Measurements from ENCODE around the gene TRAPPC2. TPM values are rescaled to one million over a fixed set of nuclear protein-coding genes. Genes with fewer than 3 reads are reported as not detected.

Gene TRAPPC2
- total RNA-seq, 4 donors from 2014 or later, result 9.7 to 16.9 (median 12.0) TPM

DNA sequence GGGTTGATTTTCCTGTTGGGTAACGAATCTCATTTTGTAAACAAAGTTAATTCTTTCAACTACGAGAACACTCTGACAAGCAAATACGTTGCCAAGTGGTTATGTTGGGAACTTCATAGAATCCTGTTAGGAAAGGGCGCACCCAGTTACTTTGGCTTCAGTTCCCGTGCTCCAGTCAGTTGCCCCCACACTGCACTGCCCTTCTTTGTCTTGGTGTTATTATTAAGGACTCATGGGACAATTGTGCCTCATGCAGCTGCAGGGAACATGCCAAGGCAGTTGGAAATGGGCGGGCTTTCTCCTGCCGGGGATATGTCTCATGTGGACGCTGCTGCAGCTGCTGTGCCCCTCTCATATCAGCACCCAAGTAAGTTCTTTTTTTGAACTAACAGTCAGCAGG lies 29.1 kb upstream of the TRAPPC2 start:
- 64% methylated on average over 8 of the region's 8 CpGs for WGBS
- peak overlapping the region; percentile 12 for H3K4me3 ChIP-seq

GRCh38 chrX:13761606-13762414 lies 27.4 kb upstream of the TRAPPC2 start:
- no peaks in the 10 kb centered on the region for H3K9me3 ChIP-seq
- H3K27ac ChIP-seq, result no peak overlapping the region
- no peak for TF ChIP-seq POLR2AphosphoS5 (IDR thresholded peaks at IDR 0.05)
- no peak overlapping the region for H3K4me3 ChIP-seq
- no peak for DNase-seq (ENCODE audit: low spot score in 2 of 2)
- peaks cover 11% of the 10 kb centered on the region for H3K36me3 ChIP-seq
- 75% methylated on average over 7 of the region's 7 CpGs for WGBS
- no peaks in the 10 kb centered on the region for H3K27me3 ChIP-seq
- peaks cover 12% of the 10 kb centered on the region for H3K4me1 ChIP-seq

More for the DNA sequence above, 29.1 kb upstream of the TRAPPC2 start:
- Histone ChIP-seq H3K9me3 (no peaks in the 10 kb centered on the region), H3K4me1 (peaks cover 12% of the 10 kb centered on the region), H3K36me3 (peaks cover 14% of the 10 kb centered on the region), H3K27ac (peak overlapping the region; percentile 56), H3K27me3 (no peaks in the 10 kb centered on the region)
- TF ChIP-seq CTCF (IDR thresholded peaks at IDR 0.05) (no peak), POLR2AphosphoS5 (IDR thresholded peaks at IDR 0.05) (no peak), POLR2A (IDR thresholded peaks at IDR 0.05) (no peak), EP300 (IDR thresholded peaks at IDR 0.05) (no peak)
- DNase-seq (ENCODE audit: low spot score in 2 of 2), result peak in 1 of 2 donors; percentile 74

- TF ChIP-seq EP300 (IDR thresholded peaks at IDR 0.05) (no peak), CTCF (IDR thresholded peaks at IDR 0.05) (no peak), POLR2A (IDR thresholded peaks at IDR 0.05) (no peak), POLR2AphosphoS5 (IDR thresholded peaks at IDR 0.05) (no peak)
- 90% methylated on average over 13 of the region's 13 CpGs for WGBS
- DNase-seq (ENCODE audit: low spot score in 2 of 2), result no peak
- Histone ChIP-seq H3K4me3 (no peak overlapping the region), H3K9me3 (no peaks in the 10 kb centered on the region), H3K36me3 (peaks cover 11% of the 10 kb centered on the region), H3K27ac (no peak overlapping the region), H3K4me1 (peaks cover 12% of the 10 kb centered on the region), H3K27me3 (no peaks in the 10 kb centered on the region)
Observed at GRCh38 chrX:13760426-13760825, 26.0 kb upstream of the TRAPPC2 start.

- no peak for TF ChIP-seq POLR2AphosphoS5 (IDR thresholded peaks at IDR 0.05)
- no peak for TF ChIP-seq EP300 (IDR thresholded peaks at IDR 0.05)
- no peak for TF ChIP-seq POLR2A (IDR thresholded peaks at IDR 0.05)
- no peak for TF ChIP-seq CTCF (IDR thresholded peaks at IDR 0.05)
- 84% methylated on average over 8 of the region's 8 CpGs for WGBS
- H3K27me3 ChIP-seq, result no peaks in the 10 kb centered on the region
- no peak for DNase-seq (ENCODE audit: low spot score in 2 of 2)
- no peak overlapping the region for H3K4me3 ChIP-seq
- peaks cover 9% of the 10 kb centered on the region for H3K4me1 ChIP-seq
- no peak overlapping the region for H3K27ac ChIP-seq
- peaks cover 11% of the 10 kb centered on the region for H3K36me3 ChIP-seq
- no peaks in the 10 kb centered on the region for H3K9me3 ChIP-seq
Observed at GRCh38 chrX:13759152-13759718, 24.8 kb upstream of the TRAPPC2 start.

DNA sequence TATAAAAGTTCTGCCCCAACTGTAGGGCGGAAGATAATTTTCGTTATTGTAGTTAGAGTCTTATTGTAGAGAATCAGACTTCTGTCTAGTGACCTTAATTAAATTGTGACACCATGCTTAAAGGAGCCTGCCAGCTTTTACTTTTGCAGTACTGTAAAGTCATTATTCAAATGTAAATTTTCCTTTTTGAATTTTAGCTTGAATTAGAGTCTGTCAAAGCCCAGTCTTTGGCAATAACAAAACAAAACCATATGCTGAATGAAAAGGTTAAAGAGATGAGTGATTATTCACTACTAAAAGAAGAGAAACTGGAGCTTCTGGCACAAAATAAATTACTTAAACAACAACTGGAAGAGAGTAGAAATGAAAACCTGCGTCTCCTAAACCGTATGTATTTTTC lies 22.0 kb upstream of the TRAPPC2 start:
- H3K4me1 ChIP-seq, result no peaks in the 10 kb centered on the region
- TF ChIP-seq POLR2A (IDR thresholded peaks at IDR 0.05) (no peak), POLR2AphosphoS5 (IDR thresholded peaks at IDR 0.05) (no peak), EP300 (IDR thresholded peaks at IDR 0.05) (no peak), CTCF (IDR thresholded peaks at IDR 0.05) (no peak)
- no peak for DNase-seq (ENCODE audit: low spot score in 2 of 2)
- no peaks in the 10 kb centered on the region for H3K9me3 ChIP-seq
- peaks cover 11% of the 10 kb centered on the region for H3K36me3 ChIP-seq
- H3K27ac ChIP-seq, result no peak overlapping the region
- no peaks in the 10 kb centered on the region for H3K27me3 ChIP-seq
- H3K4me3 ChIP-seq, result no peak overlapping the region
- WGBS, result 93% methylated on average over 4 of the region's 4 CpGs
